IPS DF 19.7 (cell line): ENCODE results near the gene CACNA1I.

Experiments
- DNase-seq: peaks from one replicate; pipeline ENCODE4 v3.0.0-alpha.2; 2013; ENCODE audit warnings: low read depth, low spot score

CACNA1I gene

GRCh38 chr22:39535831-39536449 is 34.6 kb upstream of the CACNA1I start:
- no peak for DNase-seq

- DNase-seq, result no peak
Measured at GRCh38 chr22:39536711-39537110, 33.8 kb upstream of the CACNA1I start.

- no peak for DNase-seq
Measured at GRCh38 chr22:39537975-39538374, 32.6 kb upstream of the CACNA1I start.

GRCh38 chr22:39543095-39543494 is 27.5 kb upstream of the CACNA1I start:
- no peak for DNase-seq

- no peak for DNase-seq
Measured at GRCh38 chr22:39545386-39546365, 24.9 kb upstream of the CACNA1I start.

DNA sequence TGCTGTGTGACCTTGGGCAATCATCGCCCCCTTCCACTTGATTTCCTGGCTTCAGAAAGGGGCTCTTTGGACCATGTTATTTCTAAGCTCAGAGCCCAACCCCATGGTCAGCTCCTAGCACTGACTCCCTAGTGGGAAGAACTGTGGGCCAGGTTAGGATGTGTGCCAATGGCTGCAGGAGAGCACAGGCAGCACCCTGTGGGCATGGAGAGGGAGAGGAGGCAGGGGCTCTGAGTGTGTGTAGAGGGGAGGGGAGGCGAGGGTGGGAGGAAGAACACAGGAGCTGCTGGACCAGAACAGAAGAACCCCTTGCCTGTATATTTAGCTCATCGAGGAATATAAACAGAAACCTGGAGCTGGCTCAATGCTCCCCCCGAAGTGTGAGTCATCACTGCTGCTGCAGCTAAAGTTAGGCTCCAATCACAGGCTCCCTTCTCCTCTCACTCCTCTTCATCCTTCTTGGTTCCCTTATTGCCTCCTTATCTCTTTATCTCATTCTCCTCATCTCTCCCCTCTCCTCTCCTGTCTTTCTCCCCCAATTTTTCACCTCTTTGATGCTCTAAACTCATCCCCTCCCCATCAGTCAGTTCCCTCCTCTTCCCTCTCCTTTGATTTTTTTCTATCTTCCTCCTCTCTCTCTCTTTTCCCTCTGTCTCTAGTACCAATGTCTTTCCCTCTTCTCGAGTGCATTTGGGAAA is 23.5 kb upstream of the CACNA1I start:
- no peak for DNase-seq

DNA sequence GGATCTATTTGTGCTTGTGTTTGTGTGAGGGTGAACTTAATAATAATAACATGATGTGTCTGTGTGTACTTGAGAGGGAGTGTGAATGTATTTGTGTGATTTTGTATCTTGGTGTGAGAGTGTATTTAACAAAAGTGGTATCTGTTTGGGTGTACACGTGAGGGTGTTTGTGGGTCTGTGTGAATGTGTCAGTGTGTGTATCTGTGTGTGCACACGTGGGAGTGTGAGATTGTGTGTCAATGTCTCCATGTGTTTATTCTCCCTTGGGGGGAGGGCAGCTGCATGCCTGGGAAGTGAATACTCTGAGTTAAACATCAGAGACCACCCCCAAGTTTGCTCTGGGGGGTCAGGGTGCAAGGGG is 23.0 kb upstream of the CACNA1I start:
- no peak for DNase-seq

- DNase-seq, result no peak
Measured at GRCh38 chr22:39553429-39553828, 17.1 kb upstream of the CACNA1I start.

DNA sequence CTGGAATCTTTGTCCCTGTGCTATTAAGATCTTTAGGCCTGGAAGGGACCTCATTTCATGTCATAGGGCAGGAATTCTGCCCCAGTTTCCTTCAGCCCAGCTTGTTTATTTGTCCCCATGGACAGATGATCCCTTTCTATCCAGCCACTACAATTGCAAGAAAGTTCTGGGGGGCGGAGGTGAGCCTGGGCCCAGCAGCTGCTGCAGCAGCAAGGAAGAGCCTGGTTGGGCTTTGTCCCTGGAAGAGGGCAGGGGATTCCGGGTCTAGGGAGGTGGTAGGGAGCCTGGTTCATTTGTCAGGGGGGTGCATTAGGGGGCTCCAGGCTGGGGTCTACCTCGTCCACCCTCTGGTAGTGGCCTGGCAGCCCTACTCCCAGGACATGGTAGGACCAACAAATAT is 16.4 kb upstream of the CACNA1I start:
- no peak for DNase-seq

DNA sequence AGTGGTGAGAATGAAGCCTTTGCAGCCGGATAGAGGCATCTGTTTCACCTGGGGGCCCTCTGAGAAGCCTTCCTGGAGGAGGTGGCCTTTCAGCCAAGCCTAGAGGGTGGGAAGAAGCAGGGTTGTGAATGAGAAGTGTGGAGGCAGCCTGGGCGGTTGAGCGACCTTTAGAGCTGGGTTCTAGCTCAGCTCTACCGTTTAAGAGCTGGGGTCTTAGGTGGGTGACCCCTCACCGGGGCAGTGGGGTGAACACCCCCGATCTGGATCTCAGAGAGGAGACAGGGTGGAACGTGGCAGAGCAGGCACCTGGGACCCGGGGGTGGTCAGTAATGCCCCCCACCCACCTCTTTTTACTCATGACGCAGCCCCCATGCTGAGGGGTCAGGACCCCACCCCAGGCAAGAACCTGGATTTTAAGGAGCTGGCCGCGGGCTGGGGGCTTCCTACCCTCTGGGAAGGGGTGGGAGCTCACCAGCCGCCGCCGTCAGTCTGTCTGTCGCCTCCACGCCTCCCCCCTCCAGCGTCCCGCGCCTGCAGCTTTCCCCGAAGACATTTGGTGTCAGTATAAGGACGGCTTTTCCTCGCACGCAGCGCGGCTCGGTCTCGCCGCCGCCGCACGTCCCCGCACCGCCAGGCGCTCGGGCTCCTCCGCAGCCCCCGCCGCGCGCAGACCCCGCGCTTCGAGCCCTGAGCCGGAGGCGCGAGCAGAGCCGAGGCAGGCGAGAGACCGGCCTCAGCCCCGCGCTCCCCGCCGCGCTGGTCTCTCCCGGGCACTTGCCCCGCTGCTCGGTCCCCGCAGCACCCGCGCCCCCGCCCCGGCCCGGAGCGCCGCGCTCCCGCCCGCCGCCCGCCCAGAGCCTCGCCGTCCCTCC is 13.3 kb upstream of the CACNA1I start:
- no peak for DNase-seq

GRCh38 chr22:39558254-39558727 is 12.3 kb upstream of the CACNA1I start:
- no peak for DNase-seq

GRCh38 chr22:39558950-39559349 is 11.6 kb upstream of the CACNA1I start:
- no peak for DNase-seq

GRCh38 chr22:39559456-39560105 is 11.0 kb upstream of the CACNA1I start:
- DNase-seq, result no peak

DNA sequence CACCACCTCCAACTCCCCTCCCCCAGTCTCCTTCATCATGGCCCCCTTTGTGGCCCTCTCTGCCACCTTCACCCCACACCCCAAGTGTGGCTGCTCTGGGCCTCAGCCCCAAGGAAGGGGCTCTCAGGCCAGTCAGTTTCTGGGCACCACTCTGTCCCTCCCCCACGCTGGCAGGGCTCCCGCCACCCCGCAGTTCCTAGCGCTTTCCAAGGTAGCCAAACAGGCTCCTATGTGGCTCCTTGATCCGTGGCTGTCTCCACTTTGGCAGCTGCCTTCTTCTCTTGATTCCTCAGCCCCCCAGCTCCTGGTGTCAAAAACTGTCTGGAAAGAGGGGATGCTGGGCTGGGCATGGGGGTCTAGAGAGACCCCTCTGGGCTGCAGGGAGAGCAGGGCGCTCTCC is 10.4 kb upstream of the CACNA1I start:
- DNase-seq, result no peak

DNA sequence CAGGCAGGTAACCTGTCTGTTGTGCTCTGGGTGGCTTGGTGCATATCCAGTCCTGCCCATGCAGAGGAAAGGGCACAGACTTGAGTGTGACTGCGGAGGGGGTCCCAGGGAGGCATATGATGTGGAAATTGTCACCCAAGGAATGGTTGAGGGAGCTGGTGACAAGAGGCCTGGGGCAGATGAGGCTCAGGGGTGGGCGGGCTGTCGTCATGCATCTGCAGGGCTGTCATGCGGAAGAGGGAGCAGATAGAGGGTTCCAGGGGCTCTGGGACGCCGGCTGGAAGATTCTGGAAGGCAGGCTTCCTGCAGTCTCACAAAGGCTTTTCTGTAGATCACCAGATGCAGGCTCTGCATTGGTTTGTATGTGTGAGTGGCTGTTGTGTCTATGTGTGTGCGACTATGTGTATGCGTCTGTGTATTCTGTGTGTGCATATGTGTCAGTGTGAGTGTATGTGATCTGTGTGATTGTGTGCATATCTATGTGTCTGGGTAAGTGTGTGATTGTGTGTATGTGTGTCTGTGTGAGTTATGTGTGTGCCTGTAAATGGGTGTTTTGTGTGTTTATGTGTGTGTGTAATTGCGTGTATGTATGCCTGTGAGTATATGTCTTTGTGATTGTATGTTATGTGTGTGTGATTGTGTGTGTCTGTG is 7.6 kb upstream of the CACNA1I start:
- DNase-seq, result no peak

- no peak for DNase-seq
Measured at GRCh38 chr22:39563571-39564428, 6.8 kb upstream of the CACNA1I start.

DNA sequence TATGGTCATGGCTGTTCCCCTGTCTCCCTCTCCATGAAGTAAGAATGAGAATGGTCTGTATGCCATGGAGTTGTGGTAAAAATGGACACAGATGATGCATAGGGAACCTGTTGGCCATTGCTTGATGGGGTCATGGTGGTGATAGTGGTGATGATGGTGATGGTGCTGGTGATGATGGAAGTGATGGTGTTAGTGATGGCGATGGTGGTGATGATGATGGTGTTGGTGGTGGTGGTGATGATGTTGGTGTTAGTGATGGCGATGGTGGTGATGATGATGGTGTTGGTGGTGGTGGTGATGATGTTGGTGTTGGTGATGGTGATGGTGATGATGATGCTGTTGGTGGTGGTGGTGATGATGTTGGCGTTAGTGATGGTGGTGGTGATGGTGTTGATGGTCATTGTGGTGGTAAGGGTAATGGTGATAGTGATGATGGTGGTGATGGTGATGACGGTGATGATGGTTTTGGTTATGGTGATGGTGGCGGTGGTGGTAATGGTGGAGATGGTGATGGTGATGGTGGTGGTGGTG is 5.1 kb upstream of the CACNA1I start:
- no peak for DNase-seq

DNA sequence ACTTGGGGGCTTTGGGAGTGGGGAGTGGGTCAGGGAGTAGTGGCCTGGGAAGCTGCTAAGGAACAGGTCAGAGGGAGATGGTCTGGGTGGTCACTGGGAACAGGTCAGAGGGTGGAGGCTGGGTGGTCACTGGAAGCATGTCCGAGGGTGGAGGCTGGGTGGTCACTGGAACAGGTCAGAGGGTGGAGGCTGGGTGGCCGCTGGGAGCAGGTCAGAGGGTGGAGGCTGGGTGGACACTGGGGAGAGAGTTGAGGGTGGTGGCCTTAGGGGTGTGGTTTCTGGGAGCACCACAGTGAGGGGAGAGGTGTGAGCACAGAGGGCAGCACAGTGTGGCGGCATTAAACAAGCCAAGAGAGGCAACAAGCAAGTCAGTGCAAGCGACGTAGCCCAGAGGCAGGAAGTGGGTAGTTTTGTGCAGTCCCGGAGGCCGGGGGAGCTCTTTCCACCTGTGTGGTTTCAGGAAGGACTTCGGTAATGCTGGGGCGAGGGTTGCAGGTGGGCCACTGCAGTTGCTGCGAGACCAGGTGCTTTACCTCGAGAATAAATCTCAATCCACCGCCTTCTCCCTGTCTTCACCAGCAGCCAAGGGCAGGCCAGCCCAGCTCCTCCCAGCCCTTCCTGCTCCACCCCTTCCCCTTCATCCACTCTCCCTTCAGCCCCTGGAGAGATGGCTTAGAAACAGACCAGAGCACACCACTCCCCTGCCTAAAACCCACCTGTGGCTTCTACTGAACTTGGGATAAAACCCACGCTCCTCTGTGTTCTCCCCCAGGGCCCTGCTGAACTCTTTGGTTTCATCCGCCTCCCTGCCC is 3.2 kb upstream of the CACNA1I start:
- no peak for DNase-seq
